Purkinje cell (primary cell): ENCODE measurements around the gene OR52I2. TPM values are rescaled to one million over a fixed set of nuclear protein-coding genes. Genes with fewer than 3 reads are reported as not detected.

Source experiments
- polyA plus RNA-seq: library from polyadenylated mRNA; unstranded; fragments of >200 nt; fragmentation: Nextera tagmentation; gene quantifications from 2 replicates; pipeline ENCODE4 v1.2.1, GENCODE V29; 2014

The OR52I2 gene
- polyA plus RNA-seq, result not detected in 2 replicates

DNA sequence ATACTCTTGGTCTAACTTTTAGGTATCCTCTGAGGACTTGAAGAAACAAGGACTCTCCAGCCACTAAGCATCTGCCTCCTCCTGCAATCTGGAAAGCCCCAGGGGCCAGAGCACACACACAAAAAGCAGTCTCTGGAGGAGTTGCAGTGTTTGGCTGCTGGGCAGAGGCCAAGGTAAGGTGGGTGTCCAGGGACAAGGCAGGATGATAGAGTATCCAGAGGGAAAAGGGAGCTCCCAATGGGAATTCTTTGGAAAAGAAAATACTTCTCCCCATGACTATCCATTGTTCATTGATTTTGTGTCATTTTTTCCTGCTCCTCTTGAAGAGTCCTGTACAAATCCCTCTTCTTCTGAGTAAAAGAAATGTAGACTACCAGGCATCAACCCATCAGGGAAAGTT lies at the start of gene OR52I2:
OR52I2 (plus strand) TSS at position 301 of the 400 bp plus-strand sequence.

DNA sequence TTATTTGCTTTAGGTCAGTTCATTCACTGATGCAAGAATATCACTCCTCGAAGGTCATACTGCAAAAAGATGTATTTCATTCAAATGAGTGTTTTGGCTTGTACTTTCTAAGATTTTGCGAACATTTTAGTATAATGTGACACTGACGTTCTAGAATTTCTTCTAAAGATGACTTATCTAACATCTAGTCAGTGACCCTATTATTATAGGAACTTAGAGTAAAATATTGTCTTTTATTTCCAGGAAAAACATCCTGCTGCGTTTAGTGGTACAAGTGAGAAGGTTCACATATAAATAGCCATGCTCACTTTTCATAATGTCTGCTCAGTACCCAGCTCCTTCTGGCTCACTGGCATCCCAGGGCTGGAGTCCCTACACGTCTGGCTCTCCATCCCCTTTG lies 36.7 kb upstream of the OR52I2 start, which contains the start of gene OR52M1:
OR52M1 (plus strand) TSS at position 301 of the 400 bp plus-strand sequence; CDS start at position 301, 0 bp downstream.

DNA sequence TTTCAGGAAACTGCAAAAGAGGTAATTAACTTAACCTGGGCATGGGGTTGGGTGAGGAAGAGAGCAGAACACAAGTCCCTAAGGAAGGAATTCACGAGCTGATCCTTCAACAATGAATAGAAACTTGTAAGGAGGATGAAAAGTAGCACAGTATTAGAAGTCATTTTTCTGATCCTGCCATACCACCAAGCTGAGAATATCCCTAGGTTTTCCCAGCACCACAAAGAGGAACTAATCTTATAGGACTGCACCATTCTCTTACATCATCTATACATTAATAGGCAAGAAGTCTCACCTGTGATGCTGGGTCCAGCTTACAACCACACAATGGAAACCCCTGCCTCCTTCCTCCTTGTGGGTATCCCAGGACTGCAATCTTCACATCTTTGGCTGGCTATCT lies 12.2 kb downstream of the OR52I2 start, which contains the start of gene OR52I1:
OR52I1 (plus strand) TSS at position 301 of the 400 bp plus-strand sequence; CDS start at position 301, 0 bp downstream.

DNA sequence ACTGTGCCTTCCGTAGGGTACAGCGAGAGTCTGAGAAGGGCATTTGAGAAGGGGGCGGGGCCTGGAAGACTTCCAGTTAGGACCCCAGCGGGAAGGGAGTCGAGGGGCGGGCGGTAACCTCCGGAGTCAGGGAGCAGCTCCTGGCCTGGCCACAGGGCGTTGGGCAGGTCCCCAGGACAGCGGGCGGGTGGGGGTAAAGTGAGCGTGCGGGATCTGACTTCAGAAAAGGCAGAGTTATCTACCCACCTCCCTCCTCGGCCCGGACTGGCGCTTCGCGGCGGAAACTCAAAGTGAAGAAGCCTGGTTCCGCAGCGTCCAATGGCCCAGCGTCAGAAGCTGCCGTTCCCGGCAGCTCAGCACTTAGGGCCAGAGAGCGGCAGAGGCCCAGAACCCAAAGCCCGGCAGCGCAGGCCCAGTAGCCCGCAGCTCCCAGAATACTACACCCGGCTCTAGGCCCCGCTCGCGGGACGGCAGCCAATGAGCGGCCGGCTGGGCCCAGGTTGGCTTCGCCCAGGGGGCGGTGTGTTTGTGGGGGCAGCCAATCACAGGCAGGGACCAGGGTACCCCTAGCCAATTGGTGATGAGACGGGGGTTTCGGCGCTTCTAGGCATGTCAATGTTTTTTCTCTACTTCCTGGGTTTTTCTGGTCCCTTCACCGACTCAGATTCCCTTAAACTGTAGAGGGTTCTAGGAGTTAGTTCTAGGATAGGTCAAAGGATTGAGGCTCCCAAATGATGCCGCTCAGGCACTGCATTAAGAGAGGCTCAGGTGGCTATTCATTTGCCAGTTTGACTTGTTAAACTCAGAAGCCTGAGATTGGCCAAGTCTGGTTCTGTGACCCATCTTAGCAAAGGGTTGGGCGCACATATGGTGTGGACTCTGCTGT lies 26.5 kb downstream of the OR52I2 start, which contains the start of gene TRIM68:
TRIM68 (minus strand) TSS at position 451 of the 886 bp plus-strand sequence. CDS start 2,727 bp downstream, outside the sequence.

DNA sequence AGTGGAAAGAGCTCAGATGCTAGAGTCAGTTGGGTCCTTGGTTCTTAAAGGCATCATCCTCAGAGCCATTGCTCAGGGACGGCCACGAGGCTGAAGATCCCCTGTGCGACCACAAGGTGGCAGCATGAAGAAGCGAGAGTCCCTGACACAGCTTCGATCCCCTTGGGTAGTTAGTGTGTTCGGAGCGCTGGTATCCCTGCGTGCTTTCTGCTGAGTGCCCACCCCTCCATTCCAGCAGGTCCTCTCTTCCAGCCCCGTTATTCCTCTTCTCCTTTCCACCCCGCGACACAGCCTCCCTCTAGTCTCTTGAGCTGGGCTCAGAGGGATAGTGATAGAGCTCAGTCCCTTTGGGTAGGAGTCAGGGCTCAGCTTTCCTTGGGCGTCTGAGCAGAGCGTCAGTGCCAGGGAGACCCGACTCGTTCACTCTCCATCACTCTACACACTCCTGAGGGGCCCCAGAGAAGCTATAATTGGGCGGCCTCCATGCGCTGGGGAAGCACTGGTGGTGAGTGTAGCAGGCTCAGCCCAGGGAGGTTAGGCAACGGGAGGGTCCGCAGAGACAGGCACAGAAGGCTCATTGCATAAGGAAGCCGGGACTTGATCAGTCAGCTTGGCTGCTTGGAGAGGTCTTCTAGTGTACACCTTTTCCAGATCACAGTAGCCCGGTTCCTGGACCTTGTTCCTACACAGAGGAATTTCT lies 55.6 kb downstream of the OR52I2 start, which contains the start of gene OR51D1:
OR51D1 (plus strand) TSS at position 516 of the 700 bp plus-strand sequence. CDS start 2,314 bp downstream, outside the sequence.

Other genes with a start within 250 kb of the OR52I2 start
- not detected in 2 replicates for gene OR52B4, start 213.4 kb upstream of the OR52I2 start, polyA plus RNA-seq
- gene TRIM21, start 188.0 kb upstream of the OR52I2 start, polyA plus RNA-seq, result 2.8 and 4.3 TPM in 2 replicates
- not detected in 2 replicates for gene OR52K2, start 132.4 kb upstream of the OR52I2 start, polyA plus RNA-seq
- not detected in 2 replicates for gene OR52K1, start 99.1 kb upstream of the OR52I2 start, polyA plus RNA-seq
- gene OR52M1, start 36.6 kb upstream of the OR52I2 start, polyA plus RNA-seq, result not detected in 2 replicates
- not detected in 2 replicates for gene OR52I1, start 12.3 kb downstream of the OR52I2 start, polyA plus RNA-seq
- gene TRIM68, start 26.5 kb downstream of the OR52I2 start, polyA plus RNA-seq, result 5.0 and 6.0 TPM in 2 replicates
- gene OR51D1, start 55.7 kb downstream of the OR52I2 start, polyA plus RNA-seq, result not detected in 2 replicates
- gene OR51E1, start 62.2 kb downstream of the OR52I2 start, polyA plus RNA-seq, result not detected in 2 replicates
- not detected in 2 replicates for gene OR51E2, start 116.1 kb downstream of the OR52I2 start, polyA plus RNA-seq
- not detected in 2 replicates for gene MMP26, start 123.0 kb downstream of the OR52I2 start, polyA plus RNA-seq
- not detected in 2 replicates for gene OR51F1, start 188.2 kb downstream of the OR52I2 start, polyA plus RNA-seq
- not detected in 2 replicates for gene OR52R1, start 222.6 kb downstream of the OR52I2 start, polyA plus RNA-seq
- not detected in 2 replicates for gene OR51F2, start 239.6 kb downstream of the OR52I2 start, polyA plus RNA-seq